Kasumi-1 (cell line): ENCODE measurements around the gene BUB1B.
"Not testable (repeated sequence)": the region's sequence is repeated elsewhere in the genome, so short reads cannot be mapped to it uniquely, and the experiment has no call there.

Experiments
- DNase-seq, 2 experiments: peaks; one replicate each; lab custom pipeline; 2025; lab: John Stamatoyannopoulos, UW

Gene BUB1B, protein sequence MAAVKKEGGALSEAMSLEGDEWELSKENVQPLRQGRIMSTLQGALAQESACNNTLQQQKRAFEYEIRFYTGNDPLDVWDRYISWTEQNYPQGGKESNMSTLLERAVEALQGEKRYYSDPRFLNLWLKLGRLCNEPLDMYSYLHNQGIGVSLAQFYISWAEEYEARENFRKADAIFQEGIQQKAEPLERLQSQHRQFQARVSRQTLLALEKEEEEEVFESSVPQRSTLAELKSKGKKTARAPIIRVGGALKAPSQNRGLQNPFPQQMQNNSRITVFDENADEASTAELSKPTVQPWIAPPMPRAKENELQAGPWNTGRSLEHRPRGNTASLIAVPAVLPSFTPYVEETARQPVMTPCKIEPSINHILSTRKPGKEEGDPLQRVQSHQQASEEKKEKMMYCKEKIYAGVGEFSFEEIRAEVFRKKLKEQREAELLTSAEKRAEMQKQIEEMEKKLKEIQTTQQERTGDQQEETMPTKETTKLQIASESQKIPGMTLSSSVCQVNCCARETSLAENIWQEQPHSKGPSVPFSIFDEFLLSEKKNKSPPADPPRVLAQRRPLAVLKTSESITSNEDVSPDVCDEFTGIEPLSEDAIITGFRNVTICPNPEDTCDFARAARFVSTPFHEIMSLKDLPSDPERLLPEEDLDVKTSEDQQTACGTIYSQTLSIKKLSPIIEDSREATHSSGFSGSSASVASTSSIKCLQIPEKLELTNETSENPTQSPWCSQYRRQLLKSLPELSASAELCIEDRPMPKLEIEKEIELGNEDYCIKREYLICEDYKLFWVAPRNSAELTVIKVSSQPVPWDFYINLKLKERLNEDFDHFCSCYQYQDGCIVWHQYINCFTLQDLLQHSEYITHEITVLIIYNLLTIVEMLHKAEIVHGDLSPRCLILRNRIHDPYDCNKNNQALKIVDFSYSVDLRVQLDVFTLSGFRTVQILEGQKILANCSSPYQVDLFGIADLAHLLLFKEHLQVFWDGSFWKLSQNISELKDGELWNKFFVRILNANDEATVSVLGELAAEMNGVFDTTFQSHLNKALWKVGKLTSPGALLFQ

DNA sequence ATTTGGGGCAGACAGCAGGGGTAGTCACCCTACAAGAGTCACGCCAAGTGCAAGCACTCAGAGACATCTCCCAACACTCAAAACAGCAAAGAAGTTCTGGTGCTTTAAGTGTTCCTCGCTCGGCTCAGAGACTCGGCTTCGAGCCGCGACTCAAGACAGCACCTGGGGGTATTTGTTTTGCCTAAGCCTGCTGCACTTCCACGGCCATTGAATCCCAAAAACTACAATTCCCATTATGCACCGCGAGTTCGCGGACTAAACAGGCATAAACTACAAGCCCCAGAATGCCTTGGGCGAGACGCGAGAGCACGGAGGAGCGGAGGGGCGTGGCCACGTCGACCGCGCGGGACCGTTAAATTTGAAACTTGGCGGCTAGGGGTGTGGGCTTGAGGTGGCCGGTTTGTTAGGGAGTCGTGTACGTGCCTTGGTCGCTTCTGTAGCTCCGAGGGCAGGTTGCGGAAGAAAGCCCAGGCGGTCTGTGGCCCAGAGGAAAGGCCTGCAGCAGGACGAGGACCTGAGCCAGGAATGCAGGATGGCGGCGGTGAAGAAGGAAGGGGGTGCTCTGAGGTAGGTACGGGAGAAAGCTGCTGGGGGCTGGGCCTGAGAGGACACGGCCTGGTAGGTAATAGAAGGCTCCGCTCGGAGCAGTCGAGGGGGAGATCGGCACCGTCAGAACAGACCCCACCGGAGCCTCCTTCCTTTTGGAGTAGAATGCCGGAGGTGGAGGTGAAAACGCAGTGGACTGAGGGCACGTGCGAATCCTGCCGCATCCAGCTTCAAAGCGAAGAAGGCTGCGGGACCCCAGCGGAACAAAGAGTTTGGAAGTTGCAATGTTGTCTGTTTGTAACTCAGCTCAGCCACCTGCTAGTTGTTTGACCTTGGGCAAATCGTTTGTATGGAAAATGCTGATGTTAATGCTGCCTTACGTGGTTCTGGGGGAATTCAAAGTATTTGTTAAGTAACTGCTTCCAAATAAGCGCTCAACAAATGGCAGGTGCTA lies at the start of gene BUB1B:
Gene BUB1B, plus strand, starts transcription at position 381 of the 1,000 bp plus-strand sequence. Its CDS starts 152 bp downstream, at position 533.
- peak; percentile 74 to 77 for DNase-seq

DNA sequence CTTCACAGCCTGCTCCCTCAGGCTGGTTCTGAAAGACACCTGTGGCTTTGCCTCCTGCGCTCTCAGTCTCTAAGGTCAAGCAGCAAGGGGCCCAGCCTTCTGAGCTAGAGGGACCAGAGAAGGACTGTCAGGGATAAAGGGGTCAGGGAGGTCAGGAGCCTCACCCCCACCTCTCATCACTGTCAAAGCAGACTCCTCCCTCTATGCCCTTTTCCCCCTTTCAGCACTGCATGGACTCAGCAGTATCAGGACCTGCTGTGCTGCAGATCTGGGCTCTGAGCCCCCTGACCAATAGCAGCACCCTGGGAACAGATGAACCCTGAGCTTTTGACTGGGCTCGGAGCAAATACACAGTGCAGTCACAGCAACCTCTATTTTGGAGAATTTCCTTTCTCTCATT lies 49.0 kb upstream of the BUB1B start:
- DNase-seq = no peak

GRCh38 chr15:40112789-40113188 lies 48.1 kb upstream of the BUB1B start:
- no peak for DNase-seq

GRCh38 chr15:40114218-40114617 lies 46.7 kb upstream of the BUB1B start:
- DNase-seq = no peak

DNA sequence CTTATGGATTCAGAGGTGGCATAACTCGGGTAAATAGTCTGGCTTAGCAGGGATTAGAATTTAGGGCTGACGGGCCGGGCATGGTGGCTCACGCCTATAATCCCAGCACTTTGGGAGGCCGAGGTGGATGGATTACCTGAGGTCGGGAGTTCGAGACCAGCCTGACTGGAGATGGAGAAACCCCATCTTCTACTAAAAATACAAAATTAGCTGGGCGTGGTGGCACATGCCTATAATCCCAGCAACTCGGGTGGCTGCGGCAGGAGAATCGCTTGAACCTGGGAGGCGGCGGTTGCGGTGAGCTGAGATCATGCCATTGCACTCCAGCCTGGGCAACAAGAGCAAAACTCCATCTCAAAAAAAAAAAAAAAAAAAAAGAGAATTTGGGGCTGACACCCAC lies 45.8 kb upstream of the BUB1B start:
- not testable (repeated sequence) for DNase-seq

- peak; percentile 25 to 26 for DNase-seq
Observed at GRCh38 chr15:40115670-40116093, 45.2 kb upstream of the BUB1B start.

GRCh38 chr15:40118473-40118872 lies 42.4 kb upstream of the BUB1B start:
- DNase-seq = no peak

- no peak for DNase-seq
Observed at GRCh38 chr15:40121911-40122638, 38.8 kb upstream of the BUB1B start.

DNA sequence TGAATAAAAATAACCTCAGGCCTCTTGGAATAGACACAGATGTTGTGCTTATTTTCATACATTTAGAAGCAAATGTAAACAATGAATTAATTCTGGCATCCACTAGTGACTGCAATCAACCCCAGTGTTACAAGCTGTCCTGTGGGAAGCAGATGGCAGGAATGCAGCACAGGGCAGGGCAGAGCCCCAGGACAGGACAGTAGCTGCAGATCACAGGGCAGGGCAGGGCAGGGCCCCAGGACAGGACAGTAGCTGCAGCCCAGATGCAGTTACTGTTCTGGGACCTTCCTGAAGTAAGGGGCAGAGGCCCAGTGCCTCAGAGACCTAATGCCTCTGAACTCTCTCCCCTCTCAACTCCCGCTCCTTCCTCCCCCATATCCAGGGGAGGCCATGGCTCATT lies 37.9 kb upstream of the BUB1B start:
- DNase-seq = not testable (repeated sequence)

GRCh38 chr15:40123863-40124262 lies 37.0 kb upstream of the BUB1B start:
- not testable (repeated sequence) for DNase-seq

DNA sequence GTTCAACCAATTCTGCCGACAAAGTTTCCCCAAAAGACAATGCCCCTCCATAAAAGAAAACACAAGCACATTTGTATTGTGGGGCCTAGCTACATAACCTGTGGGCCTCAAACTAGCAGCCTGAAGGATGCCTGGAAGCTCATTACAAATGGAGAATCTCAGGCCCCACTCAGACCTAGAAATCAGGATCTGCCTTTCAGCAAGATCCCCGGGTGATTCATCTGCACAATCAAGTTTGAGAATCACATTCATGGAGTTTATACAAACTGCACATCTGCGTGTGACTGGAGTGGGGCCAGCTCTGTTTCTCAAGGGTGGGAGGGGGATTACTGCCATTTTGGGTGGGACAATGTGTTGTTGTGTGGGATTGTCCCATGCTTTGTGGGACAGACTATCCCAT lies 36.5 kb upstream of the BUB1B start:
- not testable (repeated sequence) for DNase-seq

- not testable (repeated sequence) for DNase-seq
Observed at GRCh38 chr15:40124807-40125285, 36.0 kb upstream of the BUB1B start.

DNA sequence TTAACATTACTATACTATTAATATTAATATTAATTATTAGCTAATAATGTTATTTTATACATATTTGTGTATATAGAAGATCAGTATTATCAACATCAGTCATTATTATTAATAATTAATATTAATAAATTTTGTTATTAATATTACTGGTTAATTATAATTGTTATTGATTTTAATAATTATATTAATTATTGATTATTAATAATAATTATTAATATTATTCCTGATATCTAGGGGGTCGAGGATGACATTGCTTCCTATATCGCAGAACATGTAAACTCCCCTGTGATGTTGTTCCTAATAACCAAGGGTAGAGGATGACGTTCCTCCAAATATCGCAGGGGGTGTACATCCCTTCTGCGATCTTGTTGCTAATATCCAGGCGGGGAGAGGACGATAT lies 34.9 kb upstream of the BUB1B start:
- DNase-seq = no peak

GRCh38 chr15:40128766-40129660 lies 31.9 kb upstream of the BUB1B start:
- DNase-seq = no peak

DNA sequence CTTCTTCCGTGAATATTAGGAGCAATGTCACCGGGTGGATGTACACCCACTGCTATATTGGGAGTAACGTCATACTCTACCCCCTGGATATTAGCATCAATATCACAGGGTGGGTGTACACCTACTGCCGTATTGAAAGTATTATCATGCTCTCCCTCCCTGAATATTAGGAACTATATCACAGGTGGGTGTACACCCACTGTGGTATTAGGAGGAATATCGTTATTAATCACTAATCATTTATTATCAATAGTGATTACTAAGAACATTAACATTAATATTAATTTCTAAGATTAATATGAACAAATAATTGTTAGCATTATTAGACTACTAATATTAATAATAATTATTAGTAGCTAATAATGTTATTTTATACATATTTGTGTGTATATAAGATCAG lies 30.8 kb upstream of the BUB1B start:
- no peak for DNase-seq

GRCh38 chr15:40130799-40131502 lies 29.9 kb upstream of the BUB1B start:
- DNase-seq = no peak

- no peak for DNase-seq
Observed at GRCh38 chr15:40133544-40133943, 27.3 kb upstream of the BUB1B start.

- DNase-seq = no peak
Observed at GRCh38 chr15:40134885-40135284, 26.0 kb upstream of the BUB1B start.
